Measurements from ENCODE around the gene ENTREP3.

ENTREP3 gene

DNA sequence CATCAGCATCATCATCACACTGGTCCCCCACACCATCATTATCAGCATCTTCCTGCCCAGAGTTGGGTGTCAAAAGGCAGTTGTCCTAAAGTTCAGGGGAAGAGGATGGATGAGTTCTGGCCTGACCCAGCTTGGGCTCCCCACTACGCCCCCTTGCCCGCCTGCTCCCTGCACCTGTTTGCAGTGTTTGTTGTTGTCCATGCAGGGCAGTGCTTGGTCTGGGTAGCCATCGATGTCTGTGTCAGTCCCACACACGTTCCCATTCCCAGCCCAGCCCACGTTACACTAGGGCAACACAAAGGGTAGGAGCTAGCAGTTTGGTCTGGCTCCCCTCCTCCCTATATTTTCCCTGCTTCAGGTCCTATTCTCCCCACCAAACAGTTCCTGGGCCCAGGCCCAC lies 54.4 kb downstream of the ENTREP3 start:
- Histone ChIP-seq H3K79me2 (ENCODE audit: control insufficient read depth, low read length) (no peaks in the 10 kb centered on the region), H3F3A (ENCODE audit: control insufficient read depth, insufficient read depth) (no peaks in the 10 kb centered on the region)

DNA sequence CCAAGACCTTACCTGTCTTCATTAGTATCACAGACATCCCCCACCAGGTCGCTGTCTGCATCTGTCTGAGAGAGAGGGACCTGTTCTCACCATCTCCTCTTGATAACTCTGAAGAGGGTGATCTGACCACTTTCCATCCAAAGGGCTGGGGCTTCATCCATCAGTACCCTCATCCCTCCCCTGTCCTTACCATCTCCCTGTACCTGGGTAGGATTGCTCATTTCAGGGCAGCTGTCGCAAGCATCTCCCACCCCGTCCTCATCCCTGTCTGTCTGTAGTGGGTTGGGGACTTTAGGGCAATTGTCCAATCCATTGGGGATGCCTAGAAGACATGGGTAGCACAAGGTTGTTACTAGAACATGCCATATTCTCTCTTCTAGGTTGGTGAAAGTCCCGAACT lies 55.5 kb downstream of the ENTREP3 start:
- Histone ChIP-seq H3K4me2 (ENCODE audit: low read length) (no peak overlapping the region), H3K27me3 (ENCODE audit: control insufficient read depth, low read length) (no peaks in the 10 kb centered on the region), H3K27ac (ENCODE audit: low read depth, low read length) (no peak overlapping the region), H3K4me3 (ENCODE audit: low read length) (no peak overlapping the region), H3K4me1 (ENCODE audit: control insufficient read depth, low read length) (peaks cover 9% of the 10 kb centered on the region), H3F3A (ENCODE audit: control insufficient read depth, insufficient read depth) (no peaks in the 10 kb centered on the region), H3K79me2 (ENCODE audit: control insufficient read depth, low read length) (no peaks in the 10 kb centered on the region; the same call in 1 of the 2 replicates), H3K9me2 (replicated peaks; ENCODE audit: control insufficient read depth, low read length) (no peaks in the 10 kb centered on the region), H4K20me1 (ENCODE audit: control insufficient read depth, insufficient read depth, low read depth, low read length) (no peaks in the 10 kb centered on the region), H3K36me3 (ENCODE audit: control insufficient read depth, low read length) (0 out of 2 replicates have a peak, but pooled peaks cover 5% of the 10 kb centered on the region), H3K9me3 (ENCODE audit: control insufficient read depth, insufficient read depth, low read length) (no peaks in the 10 kb centered on the region)
- TF ChIP-seq, protein P1, sequence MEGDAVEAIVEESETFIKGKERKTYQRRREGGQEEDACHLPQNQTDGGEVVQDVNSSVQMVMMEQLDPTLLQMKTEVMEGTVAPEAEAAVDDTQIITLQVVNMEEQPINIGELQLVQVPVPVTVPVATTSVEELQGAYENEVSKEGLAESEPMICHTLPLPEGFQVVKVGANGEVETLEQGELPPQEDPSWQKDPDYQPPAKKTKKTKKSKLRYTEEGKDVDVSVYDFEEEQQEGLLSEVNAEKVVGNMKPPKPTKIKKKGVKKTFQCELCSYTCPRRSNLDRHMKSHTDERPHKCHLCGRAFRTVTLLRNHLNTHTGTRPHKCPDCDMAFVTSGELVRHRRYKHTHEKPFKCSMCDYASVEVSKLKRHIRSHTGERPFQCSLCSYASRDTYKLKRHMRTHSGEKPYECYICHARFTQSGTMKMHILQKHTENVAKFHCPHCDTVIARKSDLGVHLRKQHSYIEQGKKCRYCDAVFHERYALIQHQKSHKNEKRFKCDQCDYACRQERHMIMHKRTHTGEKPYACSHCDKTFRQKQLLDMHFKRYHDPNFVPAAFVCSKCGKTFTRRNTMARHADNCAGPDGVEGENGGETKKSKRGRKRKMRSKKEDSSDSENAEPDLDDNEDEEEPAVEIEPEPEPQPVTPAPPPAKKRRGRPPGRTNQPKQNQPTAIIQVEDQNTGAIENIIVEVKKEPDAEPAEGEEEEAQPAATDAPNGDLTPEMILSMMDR (IDR thresholded peaks at IDR 0.05; ENCODE audit: low read depth, low read length, poor library complexity, severe bottlenecking) = no peak
- TF ChIP-seq EZH2phosphoT487 (IDR thresholded peaks at IDR 0.05; ENCODE audit: borderline replicate concordance, low read length) = no peak

More for the DNA sequence above, 54.4 kb downstream of the ENTREP3 start:
- no peak for TF ChIP-seq EZH2phosphoT487 (IDR thresholded peaks at IDR 0.05; ENCODE audit: borderline replicate concordance, low read length)
- TF ChIP-seq, protein P1 (IDR thresholded peaks at IDR 0.05; ENCODE audit: low read depth, low read length, poor library complexity, severe bottlenecking) = no peak
- no peak overlapping the region for H3K4me3 ChIP-seq (ENCODE audit: low read length)
- no peak overlapping the region for H3K27ac ChIP-seq (ENCODE audit: low read depth, low read length)
- H3K9me3 ChIP-seq (ENCODE audit: control insufficient read depth, insufficient read depth, low read length) = no peaks in the 10 kb centered on the region
- no peak overlapping the region for H3K4me2 ChIP-seq (ENCODE audit: low read length)
- no peaks in the 10 kb centered on the region for H4K20me1 ChIP-seq (ENCODE audit: control insufficient read depth, insufficient read depth, low read depth, low read length)
- H3K36me3 ChIP-seq (ENCODE audit: control insufficient read depth, low read length) = 0 out of 2 replicates have a peak, but pooled peaks cover 5% of the 10 kb centered on the region
- no peaks in the 10 kb centered on the region for H3K27me3 ChIP-seq (ENCODE audit: control insufficient read depth, low read length)
- H3K4me1 ChIP-seq (ENCODE audit: control insufficient read depth, low read length) = peaks cover 2% of the 10 kb centered on the region; the same call in 1 of the 2 replicates
- H3K9me2 ChIP-seq (replicated peaks; ENCODE audit: control insufficient read depth, low read length) = no peaks in the 10 kb centered on the region

DNA sequence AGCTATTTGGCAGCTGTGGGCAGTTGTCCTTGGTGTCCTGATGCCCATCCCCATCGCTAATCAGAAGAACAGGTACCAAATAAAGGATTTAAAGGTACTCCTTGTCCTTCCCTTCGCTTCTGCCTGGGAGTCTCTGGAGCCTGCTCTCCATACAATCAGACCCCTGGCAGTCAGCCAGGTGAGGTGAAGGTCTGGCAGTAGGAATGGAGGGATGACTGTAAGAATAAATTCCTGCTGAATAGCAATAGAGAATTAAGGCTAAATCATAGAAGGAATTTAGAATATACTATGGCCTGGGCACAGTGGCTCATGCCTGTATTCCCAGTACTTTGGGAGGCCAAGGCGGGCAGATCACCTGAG lies 56.8 kb downstream of the ENTREP3 start:
- Histone ChIP-seq H3F3A (ENCODE audit: control insufficient read depth, insufficient read depth) (peaks cover 4% of the 10 kb centered on the region; the same call in 1 of the 2 replicates), H3K4me1 (ENCODE audit: control insufficient read depth, low read length) (peaks cover 22% of the 10 kb centered on the region), H3K4me2 (ENCODE audit: low read length) (no peak overlapping the region), H3K9me3 (ENCODE audit: control insufficient read depth, insufficient read depth, low read length) (no peaks in the 10 kb centered on the region), H3K79me2 (ENCODE audit: control insufficient read depth, low read length) (no peaks in the 10 kb centered on the region; the same call in 1 of the 2 replicates), H3K27me3 (ENCODE audit: control insufficient read depth, low read length) (no peaks in the 10 kb centered on the region), H3K27ac (ENCODE audit: low read depth, low read length) (no peak overlapping the region), H3K36me3 (ENCODE audit: control insufficient read depth, low read length) (0 out of 2 replicates have a peak, but pooled peaks cover 5% of the 10 kb centered on the region), H3K9me2 (replicated peaks; ENCODE audit: control insufficient read depth, low read length) (no peaks in the 10 kb centered on the region), H3K4me3 (ENCODE audit: low read length) (no peak overlapping the region), H4K20me1 (ENCODE audit: control insufficient read depth, insufficient read depth, low read depth, low read length) (no peaks in the 10 kb centered on the region)
- TF ChIP-seq, protein P1 (IDR thresholded peaks at IDR 0.05; ENCODE audit: low read depth, low read length, poor library complexity, severe bottlenecking) = no peak
- no peak for TF ChIP-seq EZH2phosphoT487 (IDR thresholded peaks at IDR 0.05; ENCODE audit: borderline replicate concordance, low read length)

Data from DOHH2 (cell line).